Uterus (tissue), 2 donors: ENCODE measurements around the gene CYP2B6.

Experiments
- CTCF ChIP-seq, 4 experiments: fragments of 200-600 bp in 2 of 4; fragments of 450-650 bp in 2 of 4; sonication (generic) in 2 of 4; IDR thresholded peaks; one replicate each; pipeline ENCODE4 v1.5.1; 2016 to 2019; ENCODE audit warnings: antibody characterized with exemption in 4 of 4, mild to moderate bottlenecking in 2 of 4, moderate library complexity in 1 of 4
- POLR2A ChIP-seq, 2 donors: fragments of 450-650 bp; IDR thresholded peaks; one replicate each; pipeline ENCODE4 v1.6.1; 2016; ENCODE audit warnings: antibody characterized with exemption in 2 of 2, mild to moderate bottlenecking in 1 of 2, moderate library complexity in 1 of 2

DNA sequence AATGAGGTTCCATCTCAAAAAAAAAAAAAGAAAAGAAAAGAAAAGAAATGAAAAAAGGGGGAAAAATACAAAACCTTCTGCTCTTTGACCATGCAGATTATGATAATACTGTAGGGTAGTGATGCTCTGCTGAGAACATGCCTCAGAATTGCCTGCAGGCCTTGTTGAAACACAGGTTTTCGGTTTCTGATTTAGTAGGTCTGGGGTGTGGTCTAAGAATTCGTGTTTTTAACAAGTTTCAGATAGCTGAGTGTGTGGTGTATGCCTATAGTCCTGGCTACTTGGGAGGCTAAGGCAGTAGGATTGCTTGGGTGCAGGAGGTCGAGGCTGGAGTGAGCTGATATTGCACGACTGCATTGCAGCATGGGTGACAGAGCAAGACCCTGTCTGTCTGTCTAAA lies 14.9 kb upstream of the CYP2B6 start:
- no peak for TF ChIP-seq CTCF (IDR thresholded peaks at IDR 0.05)
- TF ChIP-seq POLR2A (IDR thresholded peaks at IDR 0.05) = no peak
